Omental fat pad (tissue), 4 donors: ENCODE data around the gene FMN1. TPM values are rescaled to one million over a fixed set of nuclear protein-coding genes. Genes with fewer than 3 reads are reported as not detected.

Source experiments
- ATAC-seq: fragments of 150-250 bp; one replicate; pipeline ENCODE4 v1.9.1; 2016; ENCODE audit warnings: mild to moderate bottlenecking, moderate library complexity; ENCODE audit not compliant: low FRiP score
- DNase-seq: peaks from one replicate; pipeline ENCODE4 v3.0.0-alpha.2; 2019; ENCODE audit warnings: low spot score
- total RNA-seq, 4 donors: library from RNA; depleted of rRNA; stranded (reverse); fragments of >200 nt; gene quantifications; one replicate each; pipeline ENCODE4 v1.1.0, GENCODE V29; 2016
- TF ChIP-seq, protein P1 (sequence below), 3 donors: fragments of 450-650 bp; IDR thresholded peaks; one replicate each; pipeline ENCODE4 v1.5.1; 2016 to 2017; ENCODE audit warnings: antibody characterized with exemption in 3 of 3, mild to moderate bottlenecking in 3 of 3, moderate library complexity in 2 of 3

Gene FMN1
- total RNA-seq, 4 donors from 2014 or later = 19.9 to 35.5 (median 28.5) TPM

DNA sequence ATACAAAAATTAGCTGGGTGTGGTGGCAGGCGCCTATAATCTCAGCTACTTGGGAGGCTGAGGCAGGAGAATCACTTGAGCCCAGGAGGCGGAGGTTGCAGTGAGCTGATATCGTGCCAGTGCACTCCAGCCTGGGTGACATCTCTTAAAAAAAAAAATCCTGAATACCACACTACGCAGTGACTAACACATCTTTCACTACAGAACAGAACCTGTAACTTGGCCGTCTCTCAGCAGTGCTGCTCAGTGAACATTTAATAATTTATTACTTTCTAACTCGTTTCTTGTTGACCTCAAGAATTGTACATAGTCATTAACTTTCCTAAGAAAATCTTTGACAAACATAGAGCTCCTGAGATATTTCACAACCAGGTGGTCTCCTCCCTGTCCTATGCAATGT, 472.9 kb downstream of the FMN1 start:
- DNase-seq (no peak), ATAC-seq (no peak)
- TF ChIP-seq, protein P1, sequence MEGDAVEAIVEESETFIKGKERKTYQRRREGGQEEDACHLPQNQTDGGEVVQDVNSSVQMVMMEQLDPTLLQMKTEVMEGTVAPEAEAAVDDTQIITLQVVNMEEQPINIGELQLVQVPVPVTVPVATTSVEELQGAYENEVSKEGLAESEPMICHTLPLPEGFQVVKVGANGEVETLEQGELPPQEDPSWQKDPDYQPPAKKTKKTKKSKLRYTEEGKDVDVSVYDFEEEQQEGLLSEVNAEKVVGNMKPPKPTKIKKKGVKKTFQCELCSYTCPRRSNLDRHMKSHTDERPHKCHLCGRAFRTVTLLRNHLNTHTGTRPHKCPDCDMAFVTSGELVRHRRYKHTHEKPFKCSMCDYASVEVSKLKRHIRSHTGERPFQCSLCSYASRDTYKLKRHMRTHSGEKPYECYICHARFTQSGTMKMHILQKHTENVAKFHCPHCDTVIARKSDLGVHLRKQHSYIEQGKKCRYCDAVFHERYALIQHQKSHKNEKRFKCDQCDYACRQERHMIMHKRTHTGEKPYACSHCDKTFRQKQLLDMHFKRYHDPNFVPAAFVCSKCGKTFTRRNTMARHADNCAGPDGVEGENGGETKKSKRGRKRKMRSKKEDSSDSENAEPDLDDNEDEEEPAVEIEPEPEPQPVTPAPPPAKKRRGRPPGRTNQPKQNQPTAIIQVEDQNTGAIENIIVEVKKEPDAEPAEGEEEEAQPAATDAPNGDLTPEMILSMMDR (IDR thresholded peaks at IDR 0.05) = no peak

DNA sequence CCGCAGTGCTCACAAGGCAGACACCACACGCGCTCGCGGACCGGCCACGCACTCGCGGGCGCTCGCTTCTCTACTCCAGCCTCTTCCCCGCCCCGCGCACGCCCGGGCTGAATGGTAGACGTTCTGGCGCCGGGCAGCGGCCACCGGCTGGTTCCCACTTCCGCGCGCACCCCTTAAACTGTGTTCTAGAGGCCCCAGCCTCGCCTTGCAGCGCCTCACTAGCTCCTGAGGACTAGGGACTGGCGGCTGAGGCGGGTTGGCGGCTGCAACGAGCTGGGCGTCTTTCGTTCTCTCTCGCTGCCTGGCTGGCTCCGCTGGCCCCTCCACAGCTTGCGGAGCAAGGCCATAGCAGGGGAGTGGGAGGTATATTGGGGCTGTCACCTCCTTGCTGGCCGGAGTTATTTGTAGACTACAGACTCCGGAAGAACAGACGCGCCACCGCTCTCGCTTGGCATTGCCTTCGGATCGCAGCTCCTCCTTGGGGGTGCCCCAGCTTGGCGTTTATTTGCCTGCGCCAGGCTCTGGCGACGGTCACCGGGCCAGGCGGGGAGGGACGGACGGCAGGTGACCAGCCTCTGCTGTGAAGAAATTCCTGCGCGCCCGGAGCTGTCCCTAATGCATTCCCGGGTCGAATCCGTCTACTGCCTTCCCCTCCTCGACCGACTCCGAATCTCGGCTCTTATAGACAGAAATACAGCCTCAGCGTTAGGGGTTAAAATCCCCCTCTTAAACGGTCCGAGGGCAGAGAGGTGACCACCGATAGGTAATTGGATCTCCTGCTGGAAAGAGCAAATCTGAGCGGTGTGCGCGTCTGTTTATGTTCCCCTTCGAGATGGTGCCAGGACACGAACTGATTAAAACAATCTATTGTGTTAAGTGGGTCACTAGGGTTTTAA, 475.4 kb downstream of the FMN1 start:
- DNase-seq (no peak), ATAC-seq (no peak)
- TF ChIP-seq, protein P1 (IDR thresholded peaks at IDR 0.05) = no peak

DNA sequence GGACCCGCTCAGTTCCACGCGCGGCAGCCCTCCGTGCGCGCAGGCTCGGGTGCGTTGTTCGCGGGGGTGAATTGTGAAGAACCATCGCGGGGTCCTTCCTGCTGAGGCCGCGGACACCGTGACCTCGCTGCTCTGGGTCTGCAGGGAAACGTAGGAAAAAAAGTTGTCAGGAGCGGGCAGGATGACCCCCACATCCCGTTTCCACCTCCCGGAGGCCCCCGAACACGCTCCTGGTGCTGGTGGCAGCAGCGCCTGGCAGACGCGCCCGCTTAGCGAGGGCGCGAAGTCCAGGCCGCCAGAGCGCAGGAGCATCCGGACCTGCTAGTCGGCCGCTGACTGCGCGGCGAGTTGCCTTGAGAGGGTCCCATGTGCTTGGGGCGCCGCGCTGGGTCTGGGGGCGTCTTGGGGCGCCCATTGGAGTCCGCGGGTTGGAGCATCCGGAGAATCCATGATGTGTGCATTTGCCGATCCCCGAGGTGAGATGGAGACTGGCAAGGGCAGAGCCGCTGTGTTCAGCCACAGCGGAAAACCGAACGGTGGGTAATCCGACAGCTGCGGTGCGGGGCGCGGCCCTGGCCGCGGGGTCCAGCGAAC, 476.2 kb downstream of the FMN1 start:
- ATAC-seq (no peak), DNase-seq (no peak)
- TF ChIP-seq, protein P1 (IDR thresholded peaks at IDR 0.05) = no peak

DNA sequence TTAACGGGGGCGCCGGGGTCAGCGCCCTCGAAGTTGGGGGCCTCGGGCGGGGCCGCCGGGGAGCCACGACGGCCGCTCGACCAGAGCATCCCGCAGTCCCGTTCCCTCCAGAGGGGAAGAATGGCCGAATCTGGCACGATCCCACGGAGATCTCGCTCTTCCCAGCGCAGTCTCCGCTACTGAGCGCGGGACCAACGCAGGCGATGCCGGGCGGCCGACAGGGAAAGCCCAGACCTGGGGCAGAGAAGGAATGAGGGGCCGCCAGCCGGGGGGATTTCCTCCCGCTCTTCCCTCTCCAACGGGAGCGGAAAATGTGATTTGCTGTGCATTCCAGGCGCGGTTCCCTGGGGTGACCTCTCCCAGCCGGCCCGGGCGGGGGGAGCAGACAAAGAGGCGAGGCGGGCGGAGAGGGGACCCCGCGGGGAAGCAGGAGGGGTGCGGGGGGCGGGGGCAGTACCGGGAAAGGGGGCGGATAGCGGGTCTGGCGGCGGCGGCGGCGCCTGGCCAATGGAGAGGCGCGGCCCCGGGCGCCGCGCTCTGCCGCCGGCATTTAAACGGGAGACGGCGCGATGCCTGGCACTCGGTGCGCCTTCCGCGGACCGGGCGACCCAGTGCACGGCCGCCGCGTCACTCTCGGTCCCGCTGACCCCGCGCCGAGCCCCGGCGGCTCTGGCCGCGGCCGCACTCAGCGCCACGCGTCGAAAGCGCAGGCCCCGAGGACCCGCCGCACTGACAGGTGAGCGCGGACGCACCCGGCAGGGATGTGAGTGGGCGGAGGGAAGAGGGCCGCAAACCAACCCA, 476.9 kb downstream of the FMN1 start, which contains the start of gene GREM1:
Gene GREM1, plus strand, starts transcription at position 579 of the 801 bp plus-strand sequence. CDS start 12,687 bp downstream, outside the sequence.
- ATAC-seq (no peak), DNase-seq (no peak)
- TF ChIP-seq, protein P1 (IDR thresholded peaks at IDR 0.05) = no peak

DNA sequence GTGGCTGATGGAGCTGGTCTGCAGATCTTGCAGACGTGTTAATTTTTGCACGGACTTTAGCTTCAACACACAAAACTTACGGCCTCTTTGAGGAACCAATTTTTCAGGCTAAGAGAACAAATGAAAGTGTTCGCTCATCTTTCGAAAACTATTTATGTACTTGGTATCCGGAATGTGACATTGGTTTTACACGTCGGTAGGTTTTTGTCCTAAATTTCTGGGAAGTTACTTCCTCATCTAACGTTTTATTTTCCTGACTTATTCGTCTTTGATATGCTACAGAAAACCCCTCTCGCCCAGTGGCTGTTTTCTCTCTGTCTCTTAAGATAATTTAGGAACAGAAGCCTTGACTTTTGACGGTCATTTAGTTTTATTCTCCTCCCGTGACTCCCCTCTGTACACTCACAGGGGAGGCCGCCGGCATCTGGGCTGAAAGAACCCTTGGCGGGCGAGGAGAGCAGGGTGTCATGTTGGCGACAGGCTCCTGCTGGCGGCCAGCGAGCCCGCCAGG, 477.5 kb downstream of the FMN1 start:
- no peak for ATAC-seq
- no peak for DNase-seq
- TF ChIP-seq, protein P1 (IDR thresholded peaks at IDR 0.05) = no peak

DNA sequence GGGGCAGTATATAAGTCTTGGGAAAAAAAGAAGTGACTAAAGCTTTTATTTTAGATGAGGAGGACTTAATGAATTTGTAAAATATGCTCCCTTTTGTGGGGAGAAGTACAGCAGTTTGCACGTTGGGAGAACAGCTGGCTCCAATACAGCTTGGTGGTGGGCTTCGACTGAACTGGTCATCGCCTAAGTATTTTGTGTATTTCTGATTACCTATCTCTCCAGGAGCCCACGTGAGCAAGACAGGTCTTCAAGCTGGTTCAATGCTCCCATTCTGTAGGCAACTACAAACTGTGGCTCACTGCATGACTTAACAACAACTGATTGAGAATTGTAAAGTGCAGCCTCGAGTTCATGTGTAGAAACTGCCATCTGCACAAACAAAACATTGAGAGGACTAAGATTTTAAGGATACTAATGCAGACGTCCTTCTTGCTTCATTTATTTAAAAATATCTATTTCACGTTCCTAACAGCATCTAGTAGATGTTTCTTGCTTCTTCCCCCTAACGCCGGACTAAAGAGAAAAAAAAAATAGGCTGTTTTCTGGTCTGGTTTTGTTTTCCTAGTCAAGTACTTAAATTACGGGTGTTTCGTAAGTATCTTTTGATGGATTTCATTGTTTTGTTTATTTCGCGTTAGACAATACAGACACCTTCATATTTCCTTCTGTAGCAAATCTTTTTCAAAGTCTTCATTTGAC, 478.1 kb downstream of the FMN1 start:
- ATAC-seq (no peak), DNase-seq (no peak)
- TF ChIP-seq, protein P1 (IDR thresholded peaks at IDR 0.05) = no peak
